ENCODE data around the gene FKBP4.

Gene FKBP4

GRCh38 chr12:2779281-2779680 lies 15.5 kb upstream of the FKBP4 start:
- DNase-seq: no peak

- peak; percentile 29 to 54 for DNase-seq
Measured at GRCh38 chr12:2783936-2784600, 10.7 kb upstream of the FKBP4 start.

GRCh38 chr12:2785017-2785416 lies 9.8 kb upstream of the FKBP4 start:
- DNase-seq: no peak

- no peak for DNase-seq
Measured at GRCh38 chr12:2791089-2791488, 3.7 kb upstream of the FKBP4 start.

- DNase-seq: no peak
Measured at GRCh38 chr12:2792671-2793500, 1.9 kb upstream of the FKBP4 start.

GRCh38 chr12:2793561-2793960 lies 1.2 kb upstream of the FKBP4 start:
- DNase-seq: no peak

GRCh38 chr12:2794191-2794735 lies 507 bp upstream of the FKBP4 start:
- peak in 1 of 2 donors; percentile 15 for DNase-seq

- DNase-seq: peak; percentile 52 to 72
Measured at GRCh38 chr12:2795291-2796186, 769 bp downstream of the FKBP4 start.

GRCh38 chr12:2796187-2796666 lies 1.5 kb downstream of the FKBP4 start:
- no peak for DNase-seq

- no peak for DNase-seq
Measured at GRCh38 chr12:2797721-2798418, 3.1 kb downstream of the FKBP4 start.

GRCh38 chr12:2800046-2800570 lies 5.3 kb downstream of the FKBP4 start:
- no peak for DNase-seq

GRCh38 chr12:2801044-2801783 lies 6.4 kb downstream of the FKBP4 start:
- DNase-seq: no peak

- no peak for DNase-seq
Measured at GRCh38 chr12:2803635-2804392, 9.0 kb downstream of the FKBP4 start.

GRCh38 chr12:2804393-2805142 lies 9.8 kb downstream of the FKBP4 start:
- no peak for DNase-seq

GRCh38 chr12:2805143-2805520 lies 10.4 kb downstream of the FKBP4 start:
- no peak for DNase-seq

- no peak for DNase-seq
Measured at GRCh38 chr12:2806700-2807099, 11.9 kb downstream of the FKBP4 start.

GRCh38 chr12:2811801-2812200 lies 17.0 kb downstream of the FKBP4 start:
- DNase-seq: no peak

- DNase-seq: peak; percentile 98
Measured at GRCh38 chr12:2812290-2813213, 17.8 kb downstream of the FKBP4 start, which contains the start of gene ITFG2. Gene ITFG2, plus strand, starts transcription at chr12:2812668. Its CDS starts 93 bp downstream, at chr12:2812761.

All from CD4-positive, alpha-beta T cell treated with Interleukin-4 for 1 hour (primary cell).